CD4-positive, alpha-beta T cell (primary cell): ENCODE data around the gene RSRC1. TPM values are rescaled to one million over a fixed set of nuclear protein-coding genes. Genes with fewer than 3 reads are reported as not detected.
A peak's percentile ranks its signal among the peaks of the same experiment; 100 is the strongest.

Experiments used
- ATAC-seq: fragments of 200-7000 bp; cut with Tn5 transposase; one replicate; pipeline ENCODE4 v1.10.0; 2022; ENCODE audit warnings: mild to moderate bottlenecking; ENCODE audit not compliant: poor library complexity
- CTCF ChIA-PET: fragments of 350-600 bp; sonication (Branson Sonifier 250); formaldehyde crosslinking; loops from one replicate; lab custom pipeline; 2021; ENCODE audit warnings: antibody characterized with exemption, inconsistent platforms; lab: Charles Lee
- POLR2A ChIA-PET: fragments of 350-600 bp; sonication (Branson Sonifier 250); formaldehyde crosslinking; loops from one replicate; lab custom pipeline; 2021; ENCODE audit warnings: antibody characterized with exemption, inconsistent platforms; lab: Charles Lee
- DNase-seq, 14 experiments: peaks; one replicate each; pipeline ENCODE4 v3.0.0-alpha.2; 2013 to 2020; ENCODE audit warnings: mixed read lengths in 2 of 14
- H3K27ac ChIP-seq, 2 donors: one replicate each; pipeline versions ENCODE4 v1.5.1 to v1.7.0; 2013; ENCODE audit warnings: low read length in 2 of 2, low read depth in 1 of 2, mild to moderate bottlenecking in 1 of 2
- H3K27me3 ChIP-seq, 2 experiments: 1 replicate in 1 of 2; 2 replicates in 1 of 2; pipeline versions ENCODE4 v1.6.1 to v1.7.0; 2013; ENCODE audit warnings: low read length in 2 of 2, control low read depth in 1 of 2, mild to moderate bottlenecking in 1 of 2, moderate library complexity in 1 of 2; ENCODE audit not compliant: insufficient read depth in 2 of 2, control insufficient read depth in 1 of 2
- H3K36me3 ChIP-seq: one replicate; pipeline ENCODE4 v1.6.1; 2013; ENCODE audit warnings: low read length, control low read depth; ENCODE audit not compliant: insufficient read depth
- H3K4me1 ChIP-seq: one replicate; pipeline ENCODE4 v1.6.1; 2013; ENCODE audit warnings: low read length, control low read depth; ENCODE audit not compliant: insufficient read depth
- H3K4me3 ChIP-seq: one replicate; pipeline ENCODE4 v1.5.1; 2013; ENCODE audit warnings: mild to moderate bottlenecking, low read length, moderate library complexity
- H3K9me3 ChIP-seq, 2 experiments: 1 replicate in 1 of 2; 2 replicates in 1 of 2; pipeline versions ENCODE4 v1.6.1 to v1.7.0; 2013; ENCODE audit warnings: low read length in 2 of 2, mild to moderate bottlenecking in 2 of 2, control low read depth in 1 of 2, moderate library complexity in 1 of 2; ENCODE audit not compliant: control insufficient read depth in 1 of 2, insufficient read depth in 1 of 2
- H3K27ac Mint-ChIP-seq: one replicate; pipeline ENCODE4 v1.8.0; 2020; ENCODE audit warnings: mixed read lengths
- H3K27me3 Mint-ChIP-seq: one replicate; pipeline ENCODE4 v1.8.0; 2021; ENCODE audit warnings: mixed read lengths
- H3K36me3 Mint-ChIP-seq: one replicate; pipeline ENCODE4 v1.8.0; 2021; ENCODE audit warnings: low read depth, mixed read lengths
- H3K4me1 Mint-ChIP-seq: one replicate; pipeline ENCODE4 v1.8.0; 2021; ENCODE audit warnings: low read depth, mixed read lengths
- H3K4me3 Mint-ChIP-seq: one replicate; pipeline ENCODE4 v1.8.0; 2020; ENCODE audit warnings: mild to moderate bottlenecking, mixed read lengths
- H3K9me3 Mint-ChIP-seq: one replicate; pipeline ENCODE4 v1.8.0; 2020; ENCODE audit warnings: mixed read lengths
- intact Hi-C, 2 experiments: fragments of 100-400 bp; cut with DNase I in 1 of 2; cut with micrococcal nuclease in 1 of 2; formaldehyde crosslinking; loops; one replicate each; pipeline versions ENCODE4 v1.15.1 to v1.9.0; 2023 to 2025; cut with DNase I, micrococcal nuclease
- total RNA-seq, 174 experiments: library from RNA in 2 of 174; stranded (reverse) in 2 of 174; gene quantifications; one replicate each; pipeline ENCODE4 v1.2.3 and lab custom pipeline; 2021 to 2026
- TF ChIP-seq, protein P1 (sequence below): fragments of 200-600 bp; IDR thresholded peaks from one replicate; pipeline ENCODE4 v1.8.0; 2022; ENCODE audit warnings: antibody characterized with exemption, mild to moderate bottlenecking

RSRC1 gene
- total RNA-seq, 2 experiments from 2014 or later, result 22.3 to 24.6 TPM

DNA sequence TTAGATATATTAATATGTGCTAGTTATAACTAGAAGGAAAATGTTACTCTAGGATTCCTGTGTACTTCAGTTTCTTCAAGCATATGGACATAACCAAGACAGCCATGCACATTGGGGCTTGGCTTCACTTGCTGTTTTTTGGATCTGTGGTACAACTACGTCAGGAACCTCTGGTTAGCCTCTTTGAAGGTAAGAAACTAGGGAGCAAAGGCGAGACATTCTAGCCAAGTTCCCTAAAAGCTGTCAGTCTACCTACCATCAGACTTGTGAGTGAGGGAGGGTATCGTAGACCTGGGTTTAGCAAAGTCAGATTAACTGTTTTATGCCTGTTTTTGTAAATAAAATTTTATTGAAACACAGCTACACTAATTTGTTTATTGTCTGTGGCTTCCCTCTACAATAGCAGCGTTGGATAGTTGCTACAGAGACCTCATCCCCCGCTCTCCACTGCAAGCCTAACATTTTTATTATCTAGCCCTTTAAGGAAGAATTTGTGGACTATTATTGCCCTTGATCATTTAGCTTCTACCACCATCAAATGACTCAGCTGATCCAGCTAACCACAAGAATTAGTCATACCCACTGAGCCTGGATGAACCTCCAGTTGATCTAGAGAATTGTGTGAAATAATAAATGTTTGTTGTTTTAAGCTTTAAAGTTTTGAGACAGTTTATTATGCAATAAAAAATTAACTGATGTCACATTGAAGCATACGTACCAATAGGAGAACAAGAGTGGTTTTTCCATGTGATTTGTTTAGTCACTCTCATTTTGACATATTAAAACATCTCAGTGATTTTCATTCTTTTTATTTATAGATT is 58.1 kb downstream of the RSRC1 start:
- H3K9me3 Mint-ChIP-seq, result no peaks in the 10 kb centered on the region
- peaks cover 65% of the 10 kb centered on the region for H3K36me3 Mint-ChIP-seq
- no peak overlapping the region for H3K4me3 Mint-ChIP-seq
- intact Hi-C loops, result no loop called here
- Histone ChIP-seq H3K36me3 (no peaks in the 10 kb centered on the region), H3K9me3 (no peaks in the 10 kb centered on the region), H3K27me3 (no peaks in the 10 kb centered on the region), H3K4me3 (no peak overlapping the region), H3K27ac (no peak overlapping the region), H3K4me1 (no peaks in the 10 kb centered on the region)
- ChIA-PET POLR2A (no interaction called here), CTCF (no interaction called here)
- ATAC-seq (peak; percentile 26), DNase-seq (peak in 3 of 14 experiments; percentile 1 to 49 (median 35))
- no peak overlapping the region for H3K27ac Mint-ChIP-seq
- TF ChIP-seq, protein P1, sequence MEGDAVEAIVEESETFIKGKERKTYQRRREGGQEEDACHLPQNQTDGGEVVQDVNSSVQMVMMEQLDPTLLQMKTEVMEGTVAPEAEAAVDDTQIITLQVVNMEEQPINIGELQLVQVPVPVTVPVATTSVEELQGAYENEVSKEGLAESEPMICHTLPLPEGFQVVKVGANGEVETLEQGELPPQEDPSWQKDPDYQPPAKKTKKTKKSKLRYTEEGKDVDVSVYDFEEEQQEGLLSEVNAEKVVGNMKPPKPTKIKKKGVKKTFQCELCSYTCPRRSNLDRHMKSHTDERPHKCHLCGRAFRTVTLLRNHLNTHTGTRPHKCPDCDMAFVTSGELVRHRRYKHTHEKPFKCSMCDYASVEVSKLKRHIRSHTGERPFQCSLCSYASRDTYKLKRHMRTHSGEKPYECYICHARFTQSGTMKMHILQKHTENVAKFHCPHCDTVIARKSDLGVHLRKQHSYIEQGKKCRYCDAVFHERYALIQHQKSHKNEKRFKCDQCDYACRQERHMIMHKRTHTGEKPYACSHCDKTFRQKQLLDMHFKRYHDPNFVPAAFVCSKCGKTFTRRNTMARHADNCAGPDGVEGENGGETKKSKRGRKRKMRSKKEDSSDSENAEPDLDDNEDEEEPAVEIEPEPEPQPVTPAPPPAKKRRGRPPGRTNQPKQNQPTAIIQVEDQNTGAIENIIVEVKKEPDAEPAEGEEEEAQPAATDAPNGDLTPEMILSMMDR, result no peak
- H3K27me3 Mint-ChIP-seq, result no peaks in the 10 kb centered on the region
- no peaks in the 10 kb centered on the region for H3K4me1 Mint-ChIP-seq

DNA sequence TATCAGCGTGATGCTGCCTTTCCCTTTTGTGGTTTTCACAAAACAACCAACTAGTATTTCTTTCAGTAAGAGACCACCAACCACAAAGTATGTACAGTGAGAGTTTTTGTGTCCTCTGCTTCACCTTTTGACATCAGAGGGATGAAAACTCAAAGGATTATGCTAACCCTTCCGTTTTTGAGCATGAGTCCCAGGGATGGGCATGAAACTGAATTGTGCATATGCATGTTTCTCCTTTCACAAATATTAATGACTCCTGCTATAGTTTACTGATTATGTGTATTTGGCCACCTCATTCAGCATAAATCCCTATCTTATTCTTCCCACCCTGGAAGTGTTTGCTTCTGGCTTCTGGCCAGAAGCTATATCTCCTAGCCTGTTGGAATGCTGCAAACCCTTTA is 59.2 kb downstream of the RSRC1 start:
- ChIA-PET POLR2A (no interaction called here), CTCF (no interaction called here)
- H3K27me3 Mint-ChIP-seq, result no peaks in the 10 kb centered on the region
- Histone ChIP-seq H3K27ac (no peak overlapping the region), H3K27me3 (no peaks in the 10 kb centered on the region), H3K9me3 (no peaks in the 10 kb centered on the region), H3K4me1 (no peaks in the 10 kb centered on the region), H3K36me3 (no peaks in the 10 kb centered on the region), H3K4me3 (no peak overlapping the region)
- DNase-seq, result no peak
- H3K27ac Mint-ChIP-seq, result no peak overlapping the region
- H3K4me3 Mint-ChIP-seq, result no peak overlapping the region
- peaks cover 2% of the 10 kb centered on the region for H3K9me3 Mint-ChIP-seq
- TF ChIP-seq, protein P1, result no peak
- H3K36me3 Mint-ChIP-seq, result peaks cover 57% of the 10 kb centered on the region
- no peak for ATAC-seq
- intact Hi-C loops, result no loop called here
- H3K4me1 Mint-ChIP-seq, result no peaks in the 10 kb centered on the region

DNA sequence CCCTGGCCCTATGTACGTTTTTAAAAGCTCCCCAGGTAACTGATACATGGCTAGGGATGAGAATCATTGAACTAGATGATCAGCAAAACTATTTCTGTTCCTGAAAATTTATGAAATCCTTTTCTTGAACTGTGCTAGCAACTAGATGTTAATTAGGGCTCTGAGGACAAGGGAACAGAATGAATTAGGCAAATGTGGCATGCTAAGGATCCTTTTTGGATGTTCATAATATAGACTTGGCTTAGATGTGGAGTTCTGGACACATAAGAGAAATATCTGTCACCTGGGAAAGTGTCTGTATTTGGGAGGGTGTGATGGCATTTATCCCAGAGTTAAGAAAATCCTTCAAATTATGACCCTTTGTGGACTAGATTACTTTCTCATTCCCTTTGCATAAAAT is 71.2 kb downstream of the RSRC1 start:
- TF ChIP-seq, protein P1, result no peak
- peaks cover 34% of the 10 kb centered on the region for H3K36me3 Mint-ChIP-seq
- H3K36me3 ChIP-seq, result no peaks in the 10 kb centered on the region
- H3K4me1 ChIP-seq, result no peaks in the 10 kb centered on the region
- no peak overlapping the region for H3K4me3 Mint-ChIP-seq
- H3K27me3 Mint-ChIP-seq, result no peaks in the 10 kb centered on the region
- peaks cover 0 to 7% of the 10 kb centered on the region in 2 experiments for H3K9me3 ChIP-seq
- H3K9me3 Mint-ChIP-seq, result peaks cover 3% of the 10 kb centered on the region
- H3K4me1 Mint-ChIP-seq, result peaks cover 14% of the 10 kb centered on the region
- ChIA-PET POLR2A (no interaction called here), CTCF (no interaction called here)
- ATAC-seq (no peak), DNase-seq (no peak)
- no peaks in the 10 kb centered on the region for H3K27me3 ChIP-seq
- H3K27ac Mint-ChIP-seq, result no peak overlapping the region
- no peak overlapping the region for H3K4me3 ChIP-seq
- intact Hi-C loops, result no loop called here
- H3K27ac ChIP-seq, result no peak overlapping the region
